Lung (tissue), 12 donors: ENCODE data around the gene NCOR2. TPM values are rescaled to one million over a fixed set of nuclear protein-coding genes. Genes with fewer than 3 reads are reported as not detected.

Experiments used
- ATAC-seq: fragments of 200-7000 bp; cut with Tn5 transposase; one replicate; pipeline ENCODE4 v1.9.1; 2020; ENCODE audit warnings: moderate number of reproducible peaks; ENCODE audit not compliant: insufficient read depth, low FRiP score
- DNase-seq, 3 donors: peaks; one replicate each; pipeline ENCODE4 v3.0.0-alpha.2; 2013 to 2017
- H3K27ac ChIP-seq, 2 donors: one replicate each; pipeline ENCODE4 v1.5.1; 2013; ENCODE audit warnings: mild to moderate bottlenecking in 2 of 2, moderate library complexity in 2 of 2, control low read depth in 1 of 2, inconsistent platforms in 1 of 2, low read depth in 1 of 2, low read length in 1 of 2
- H3K27me3 ChIP-seq, 3 donors: one replicate each; pipeline ENCODE4 v1.5.1; 2013; ENCODE audit warnings: low read length in 2 of 3; ENCODE audit not compliant: control insufficient read depth in 3 of 3, insufficient read depth in 3 of 3
- H3K36me3 ChIP-seq, 4 donors: one replicate each; pipeline ENCODE4 v1.5.1; 2013; ENCODE audit warnings: low read length in 4 of 4, mild to moderate bottlenecking in 1 of 4, moderate library complexity in 1 of 4; ENCODE audit not compliant: control insufficient read depth in 4 of 4, insufficient read depth in 4 of 4
- H3K4me1 ChIP-seq, 5 donors: one replicate each; pipeline ENCODE4 v1.5.1; 2013; ENCODE audit warnings: low read length in 5 of 5, mild to moderate bottlenecking in 2 of 5, moderate library complexity in 1 of 5; ENCODE audit not compliant: control insufficient read depth in 5 of 5, insufficient read depth in 5 of 5
- H3K4me3 ChIP-seq: one replicate; pipeline ENCODE4 v1.5.1; 2013; ENCODE audit warnings: mild to moderate bottlenecking, control low read depth, moderate library complexity
- H3K9ac ChIP-seq, 2 donors: one replicate each; pipeline ENCODE4 v1.5.1; 2013; ENCODE audit warnings: low read length in 2 of 2, control low read depth in 1 of 2; ENCODE audit not compliant: insufficient read depth in 1 of 2
- H3K9me3 ChIP-seq, 4 donors: one replicate each; pipeline ENCODE4 v1.5.1; 2013; ENCODE audit warnings: low read length in 3 of 4, mild to moderate bottlenecking in 1 of 4, moderate library complexity in 1 of 4; ENCODE audit not compliant: control insufficient read depth in 4 of 4, insufficient read depth in 3 of 4
- WGBS, 2 donors: extraction: QIAGEN DNeasy Blood & Tissue Kit; methylation state at CpG; one replicate each; pipeline ENCODE4 v1.1.7; 2013; 5-methylcytosine and 5-hydroxymethylcytosine counted together
- polyA plus RNA-seq, 2 donors: library from polyadenylated mRNA; stranded (reverse); fragments of 200-250 nt; gene quantifications; one replicate each; pipeline ENCODE4 v1.2.1, GENCODE V29; 2013
- total RNA-seq, 2 donors: library from RNA; depleted of rRNA in 1 of 2; stranded (reverse); fragments of >200 nt in 1 of 2; gene quantifications; one replicate each; pipeline ENCODE4 v1.2.1, GENCODE V29; 2014 to 2021
- TF ChIP-seq, protein P1 (sequence below): IDR thresholded peaks from 2 replicates; pipeline ENCODE4 v1.5.1; 2012; ENCODE audit warnings: mild to moderate bottlenecking; ENCODE audit errors: control extremely low read depth, extremely low read depth
- donor health status: control.
- donor health status: control.
- donor health status: Bipolar disorder and iron deficiency.
- donor health status: healthy.
- donor health status: DM: yes; HTN: yes; CAD: no.

NCOR2 gene
- total and polyA plus RNA-seq, 4 donors = 81.4 to 361 (median 132) TPM

GRCh38 chr12:124542021-124542949 lies 25.1 kb downstream of the NCOR2 start:
- Histone ChIP-seq H3K27ac (peak overlapping the region in 1 of 2 donors; percentile 27), H3K36me3 (peaks cover 0 to 2% (median 0%) of the 10 kb centered on the region in 4 donors), H3K9me3 (no peaks in the 10 kb centered on the region), H3K9ac (no peak overlapping the region), H3K27me3 (no peaks in the 10 kb centered on the region), H3K4me3 (no peak overlapping the region), H3K4me1 (peaks cover 9 to 54% (median 24%) of the 10 kb centered on the region in 5 donors)
- 81 to 85% methylated on average over 28 of the region's 28 CpGs for WGBS, 2 donors
- TF ChIP-seq, protein P1, sequence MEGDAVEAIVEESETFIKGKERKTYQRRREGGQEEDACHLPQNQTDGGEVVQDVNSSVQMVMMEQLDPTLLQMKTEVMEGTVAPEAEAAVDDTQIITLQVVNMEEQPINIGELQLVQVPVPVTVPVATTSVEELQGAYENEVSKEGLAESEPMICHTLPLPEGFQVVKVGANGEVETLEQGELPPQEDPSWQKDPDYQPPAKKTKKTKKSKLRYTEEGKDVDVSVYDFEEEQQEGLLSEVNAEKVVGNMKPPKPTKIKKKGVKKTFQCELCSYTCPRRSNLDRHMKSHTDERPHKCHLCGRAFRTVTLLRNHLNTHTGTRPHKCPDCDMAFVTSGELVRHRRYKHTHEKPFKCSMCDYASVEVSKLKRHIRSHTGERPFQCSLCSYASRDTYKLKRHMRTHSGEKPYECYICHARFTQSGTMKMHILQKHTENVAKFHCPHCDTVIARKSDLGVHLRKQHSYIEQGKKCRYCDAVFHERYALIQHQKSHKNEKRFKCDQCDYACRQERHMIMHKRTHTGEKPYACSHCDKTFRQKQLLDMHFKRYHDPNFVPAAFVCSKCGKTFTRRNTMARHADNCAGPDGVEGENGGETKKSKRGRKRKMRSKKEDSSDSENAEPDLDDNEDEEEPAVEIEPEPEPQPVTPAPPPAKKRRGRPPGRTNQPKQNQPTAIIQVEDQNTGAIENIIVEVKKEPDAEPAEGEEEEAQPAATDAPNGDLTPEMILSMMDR = no peak
- ATAC-seq (no peak), DNase-seq (no peak)

DNA sequence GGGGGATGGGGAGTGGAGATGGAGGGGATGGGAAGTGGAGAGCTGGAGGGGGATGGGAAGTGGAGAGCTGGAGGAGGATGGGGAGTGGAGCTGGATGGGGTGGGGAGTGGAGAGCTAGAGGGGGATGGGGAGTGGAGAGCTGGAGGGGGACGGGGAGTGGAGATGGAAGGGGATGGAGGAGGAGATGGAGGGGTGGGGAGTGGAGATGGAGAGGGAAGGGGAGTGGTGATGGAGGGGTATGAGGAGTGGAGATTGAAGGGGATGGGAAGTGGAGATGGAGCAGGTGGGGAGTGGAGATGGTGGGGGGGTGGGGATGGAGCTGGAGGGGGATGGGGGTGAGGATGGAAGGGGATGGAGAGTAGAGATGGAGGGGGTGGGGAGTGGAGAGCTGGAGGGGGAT lies 26.1 kb downstream of the NCOR2 start:
- H3K36me3 ChIP-seq = peaks cover 0 to 3% (median 0%) of the 10 kb centered on the region in 4 donors
- no peak overlapping the region for H3K27ac ChIP-seq
- no peak overlapping the region for H3K9ac ChIP-seq
- H3K4me1 ChIP-seq = peaks cover 9 to 56% (median 24%) of the 10 kb centered on the region in 5 donors
- H3K4me3 ChIP-seq = no peak overlapping the region
- H3K27me3 ChIP-seq = no peaks in the 10 kb centered on the region
- peaks cover 0 to 2% (median 0%) of the 10 kb centered on the region in 4 donors for H3K9me3 ChIP-seq
- DNase-seq = no peak
- no peak for ATAC-seq
- TF ChIP-seq, protein P1 = no peak
- 73 to 83% methylated on average over 1 of the region's 1 CpG for WGBS, 2 donors

- WGBS, 2 donors = 76 to 78% methylated on average over 37 of the region's 37 CpGs
- no peak overlapping the region for H3K9ac ChIP-seq
- peaks cover 0 to 7% (median 0%) of the 10 kb centered on the region in 4 donors for H3K36me3 ChIP-seq
- DNase-seq = no peak
- H3K4me3 ChIP-seq = no peak overlapping the region
- H3K27me3 ChIP-seq = no peaks in the 10 kb centered on the region
- TF ChIP-seq, protein P1 = no peak
- H3K9me3 ChIP-seq = peaks cover 0 to 2% (median 0%) of the 10 kb centered on the region in 4 donors
- ATAC-seq = no peak
- H3K27ac ChIP-seq = peak overlapping the region in 1 of 2 donors; percentile 80
- peaks cover 9 to 51% (median 21%) of the 10 kb centered on the region in 5 donors for H3K4me1 ChIP-seq
These were observed 28.0 kb downstream of the NCOR2 start for GRCh38 chr12:124539084-124540041.
